ENCODE measurements around the gene GAN. TPM values are rescaled to one million over a fixed set of nuclear protein-coding genes. Genes with fewer than 3 reads are reported as not detected.

The GAN gene
- total RNA-seq, 4 donors from 2014 or later = 5.0 to 8.0 (median 6.4) TPM

- intact Hi-C loops (cut with DNase I; ENCODE audit: low total_unique reads) = no loop called here
Measured at GRCh38 chr16:81349608-81350305, 35.0 kb downstream of the GAN start.

GRCh38 chr16:81350306-81350615, 35.5 kb downstream of the GAN start:
- H3K27me3 ChIP-seq = no peaks in the 10 kb centered on the region
- H3K9me3 ChIP-seq = peaks cover 0 to 12% (median 5%) of the 10 kb centered on the region in 3 donors
- in situ Hi-C loops (cut with MboI; ENCODE audit: low sequenced_read_pairs in 4 of 4) (no loop called here), intact Hi-C loops (cut with DNase I; ENCODE audit: low total_unique reads) (no loop called here)
- no peak overlapping the region for H3K4me3 ChIP-seq
- no peak overlapping the region for H3K27ac ChIP-seq
- no peak for TF ChIP-seq POLR2A (IDR thresholded peaks at IDR 0.05)
- TF ChIP-seq CTCF (IDR thresholded peaks at IDR 0.05 in 4 of 5, conservative IDR thresholded peaks at IDR 0.05 in 1 of 5) = no peak
- H3K36me3 ChIP-seq = peaks cover 0 to 7% of the 10 kb centered on the region in 2 donors
- ATAC-seq (no peak), DNase-seq (no peak)
- H3K4me1 ChIP-seq = no peaks in the 10 kb centered on the region

More at GRCh38 chr16:81349608-81350305, 35.0 kb downstream of the GAN start:
- TF ChIP-seq POLR2A (IDR thresholded peaks at IDR 0.05) (no peak), CTCF (IDR thresholded peaks at IDR 0.05 in 4 of 5, conservative IDR thresholded peaks at IDR 0.05 in 1 of 5) (no peak)
- DNase-seq = no peak
- no peaks in the 10 kb centered on the region for H3K27me3 ChIP-seq
- no peaks in the 10 kb centered on the region for H3K4me1 ChIP-seq
- in situ Hi-C loops (cut with MboI; ENCODE audit: low sequenced_read_pairs in 4 of 4) = loop anchor here in 1 of 4 donors (25.0 kb wide), 1 partner anchor 112 kb away; the partner anchor contains the start of gene BCO1
- peaks cover 0 to 12% (median 5%) of the 10 kb centered on the region in 3 donors for H3K9me3 ChIP-seq
- H3K27ac ChIP-seq = no peak overlapping the region
- H3K36me3 ChIP-seq = peaks cover 0 to 7% of the 10 kb centered on the region in 2 donors
- no peak overlapping the region for H3K4me3 ChIP-seq
- ATAC-seq = no peak

GRCh38 chr16:81353895-81354294, 39.1 kb downstream of the GAN start:
- intact Hi-C loops (cut with DNase I; ENCODE audit: low total_unique reads) = no loop called here
- H3K9me3 ChIP-seq = no peaks in the 10 kb centered on the region
- peaks cover 0 to 21% of the 10 kb centered on the region in 2 donors for H3K36me3 ChIP-seq
- no peak overlapping the region for H3K4me3 ChIP-seq
- in situ Hi-C loops (cut with MboI; ENCODE audit: low sequenced_read_pairs in 4 of 4) = no loop called here
- H3K27me3 ChIP-seq = no peaks in the 10 kb centered on the region
- no peak for DNase-seq
- no peaks in the 10 kb centered on the region for H3K4me1 ChIP-seq
- no peak for ATAC-seq
- no peak for TF ChIP-seq CTCF (IDR thresholded peaks at IDR 0.05 in 4 of 5, conservative IDR thresholded peaks at IDR 0.05 in 1 of 5)
- TF ChIP-seq POLR2A (IDR thresholded peaks at IDR 0.05) = no peak
- H3K27ac ChIP-seq = no peak overlapping the region

- Histone ChIP-seq H3K36me3 (peaks cover 0 to 24% of the 10 kb centered on the region in 2 donors), H3K27me3 (no peaks in the 10 kb centered on the region), H3K4me1 (no peaks in the 10 kb centered on the region), H3K27ac (no peak overlapping the region), H3K9me3 (no peaks in the 10 kb centered on the region), H3K4me3 (no peak overlapping the region)
- TF ChIP-seq CTCF (IDR thresholded peaks at IDR 0.05 in 4 of 5, conservative IDR thresholded peaks at IDR 0.05 in 1 of 5) (no peak), POLR2A (IDR thresholded peaks at IDR 0.05) (no peak)
- in situ Hi-C loops (cut with MboI; ENCODE audit: low sequenced_read_pairs in 4 of 4) (no loop called here), intact Hi-C loops (cut with DNase I; ENCODE audit: low total_unique reads) (no loop called here)
- DNase-seq = no peak
- ATAC-seq = no peak
Measured at GRCh38 chr16:81357711-81358260, 43.0 kb downstream of the GAN start.
